H1 (cell line): ENCODE measurements around the gene RADIL. TPM values are rescaled to one million over a fixed set of nuclear protein-coding genes. Genes with fewer than 3 reads are reported as not detected.

Experiments
- CTCF ChIA-PET: fragments of 300-600 bp; sonication (Branson Sonifier 250); formaldehyde crosslinking; loops from one replicate; lab custom pipeline; 2021; ENCODE audit not compliant: partially characterized antibody; lab: Charles Lee
- POLR2A ChIA-PET: fragments of 300-600 bp; sonication (Branson Sonifier 250); formaldehyde crosslinking; loops from one replicate; lab custom pipeline; 2021; ENCODE audit warnings: inconsistent platforms; ENCODE audit not compliant: partially characterized antibody; lab: Charles Lee
- DNase-seq, 2 experiments: peaks; one replicate each; pipeline versions ENCODE4 v3.0.0 to v3.0.0-alpha.2; 2010 to 2022; ENCODE audit warnings: low spot score in 2 of 2, low read depth in 1 of 2, mixed read lengths in 1 of 2
- FAIRE-seq: peaks from 2 replicates; lab custom pipeline; 2011; peaks lifted over from hg19 to GRCh38; lab: Jason Lieb, UNC
- H2AFZ ChIP-seq: 2 replicates; pipeline ENCODE4 v1.8.1; 2012; ENCODE audit warnings: low read length, inconsistent platforms
- H2AK5ac ChIP-seq: 2 replicates; pipeline ENCODE4 v1.6.1; 2013; ENCODE audit warnings: low read depth, low read length
- H2BK120ac ChIP-seq: replicated peaks from 2 replicates; pipeline ENCODE3; 2013; ENCODE audit warnings: low read depth, low read length, inconsistent platforms
- H2BK12ac ChIP-seq: 2 replicates; pipeline ENCODE4 v1.6.1; 2013; ENCODE audit warnings: low read depth, low read length
- H2BK15ac ChIP-seq: 2 replicates; pipeline ENCODE4 v1.6.1; 2013; ENCODE audit warnings: low read length
- H2BK20ac ChIP-seq: 2 replicates; pipeline ENCODE4 v1.6.1; 2013; ENCODE audit warnings: low read length
- H2BK5ac ChIP-seq: 2 replicates; pipeline ENCODE4 v1.6.1; 2013; ENCODE audit warnings: low read depth, low read length
- H3K14ac ChIP-seq: 2 replicates; pipeline ENCODE4 v1.6.1; 2013; ENCODE audit warnings: inconsistent platforms; ENCODE audit not compliant: insufficient read length
- H3K18ac ChIP-seq: 2 replicates; pipeline ENCODE4 v1.6.1; 2013; ENCODE audit warnings: low read length; ENCODE audit errors: extremely low read depth
- H3K23ac ChIP-seq: 2 replicates; pipeline ENCODE4 v1.6.1; 2013; ENCODE audit warnings: inconsistent platforms; ENCODE audit not compliant: insufficient read length
- H3K23me2 ChIP-seq: 2 replicates; pipeline ENCODE4 v1.6.1; 2013; ENCODE audit warnings: low read depth, low read length
- H3K27ac ChIP-seq: 2 replicates; pipeline ENCODE4 v1.6.1; 2011; ENCODE audit warnings: low read depth, low read length, inconsistent platforms
- H3K27me3 ChIP-seq, 4 experiments: replicated peaks in 1 of 4; 1 replicate in 1 of 4; 2 replicates in 3 of 4; pipeline versions ENCODE4 v1.6.1 to v1.8.1; 2011 to 2013; ENCODE audit warnings: low read length in 3 of 4, mild to moderate bottlenecking in 3 of 4, inconsistent platforms in 2 of 4, mixed read lengths in 2 of 4, moderate library complexity in 1 of 4; ENCODE audit not compliant: control insufficient read depth in 3 of 4, insufficient read depth in 3 of 4; ENCODE audit errors: extremely low read depth in 1 of 4
- H3K36me3 ChIP-seq, 4 experiments: 2 replicates each; pipeline versions ENCODE4 v1.6.1 to v1.8.1; 2011 to 2013; ENCODE audit warnings: mild to moderate bottlenecking in 4 of 4, low read length in 3 of 4, moderate library complexity in 2 of 4, control low read depth in 1 of 4, inconsistent platforms in 1 of 4; ENCODE audit not compliant: insufficient read depth in 4 of 4, control insufficient read depth in 2 of 4
- H3K4ac ChIP-seq: replicated peaks from 2 replicates; pipeline ENCODE3; 2013; ENCODE audit warnings: low read length, low read depth, mixed read lengths, inconsistent platforms; ENCODE audit not compliant: insufficient read length
- H3K4me1 ChIP-seq, 4 experiments: replicated peaks in 1 of 4; 1 replicate in 1 of 4; 2 replicates in 3 of 4; pipeline versions ENCODE4 v1.6.1 to v1.8.1; 2011 to 2013; ENCODE audit warnings: low read length in 3 of 4, inconsistent platforms in 2 of 4, mixed read lengths in 1 of 4; ENCODE audit not compliant: insufficient read depth in 4 of 4, control insufficient read depth in 3 of 4
- H3K4me2 ChIP-seq, 2 experiments: 2 replicates each; pipeline versions ENCODE4 v1.6.1 to v1.8.1; 2011 to 2013; ENCODE audit warnings: low read depth in 2 of 2, low read length in 2 of 2, control low read depth in 1 of 2, inconsistent platforms in 1 of 2, mild to moderate bottlenecking in 1 of 2; ENCODE audit not compliant: insufficient read depth in 1 of 2
- H3K4me3 ChIP-seq, 4 experiments: fragments of 200-600, 300-600 bp in 1 of 4; sonication (generic), shearing (Covaris generic), sonication (Bioruptor Twin) in 1 of 4; 2 replicates each; pipeline versions ENCODE4 v1.5.1 to v1.8.1; 2011 to 2016; ENCODE audit warnings: low read length in 4 of 4, low read depth in 3 of 4, control low read depth in 2 of 4, inconsistent platforms in 2 of 4, mild to moderate bottlenecking in 2 of 4, mixed read lengths in 1 of 4, moderate library complexity in 1 of 4; ENCODE audit not compliant: insufficient read depth in 2 of 4; ENCODE audit errors: extremely low read depth in 1 of 4
- H3K56ac ChIP-seq: replicated peaks from 2 replicates; pipeline ENCODE3; 2013; ENCODE audit warnings: low read depth, mild to moderate bottlenecking, mixed read lengths, low read length, inconsistent platforms; ENCODE audit not compliant: insufficient read length
- H3K79me1 ChIP-seq: 2 replicates; pipeline ENCODE4 v1.6.1; 2013; ENCODE audit warnings: low read depth, low read length, control low read depth
- H3K79me2 ChIP-seq, 2 experiments: 2 replicates each; pipeline versions ENCODE4 v1.6.1 to v1.8.1; 2012 to 2013; ENCODE audit warnings: low read length in 2 of 2, mild to moderate bottlenecking in 2 of 2, inconsistent platforms in 1 of 2; ENCODE audit not compliant: insufficient read depth in 2 of 2, control insufficient read depth in 1 of 2
- H3K9ac ChIP-seq, 4 experiments: replicated peaks in 1 of 4; 1 replicate in 1 of 4; 2 replicates in 3 of 4; pipeline versions ENCODE4 v1.6.1 to v1.8.1; 2011 to 2013; ENCODE audit warnings: low read depth in 3 of 4, low read length in 3 of 4, control low read depth in 2 of 4, mild to moderate bottlenecking in 2 of 4, moderate library complexity in 2 of 4, inconsistent platforms in 1 of 4; ENCODE audit errors: extremely low read depth in 1 of 4
- H3K9me3 ChIP-seq, 2 experiments: 2 replicates each; pipeline versions ENCODE4 v1.6.1 to v1.8.1; 2012 to 2013; ENCODE audit warnings: mild to moderate bottlenecking in 2 of 2, moderate library complexity in 2 of 2, control low read depth in 1 of 2, inconsistent platforms in 1 of 2, low read depth in 1 of 2, low read length in 1 of 2, mixed read lengths in 1 of 2; ENCODE audit not compliant: insufficient read depth in 2 of 2
- H4K20me1 ChIP-seq, 2 experiments: replicated peaks in 1 of 2; 2 replicates each; pipeline versions ENCODE3 to v1.8.1; 2011 to 2013; ENCODE audit warnings: inconsistent platforms in 2 of 2, low read length in 2 of 2, mild to moderate bottlenecking in 1 of 2; ENCODE audit not compliant: insufficient read depth in 2 of 2, control insufficient read depth in 1 of 2
- H4K5ac ChIP-seq: 2 replicates; pipeline ENCODE4 v1.6.1; 2013; ENCODE audit warnings: low read length, low read depth, mixed read lengths, inconsistent platforms; ENCODE audit not compliant: insufficient read length
- H4K8ac ChIP-seq: 2 replicates; pipeline ENCODE4 v1.8.0; 2013; ENCODE audit warnings: mild to moderate bottlenecking, moderate library complexity, low read length, inconsistent platforms; ENCODE audit not compliant: insufficient read depth; ENCODE audit errors: extremely low read depth
- H4K91ac ChIP-seq: replicated peaks from 2 replicates; pipeline ENCODE3; 2013; ENCODE audit warnings: low read length, mixed read lengths, inconsistent platforms; ENCODE audit not compliant: insufficient read length
- ATF3 ChIP-seq: IDR thresholded peaks from 2 replicates; pipeline ENCODE4 v1.6.1; 2011; ENCODE audit warnings: low read depth, mild to moderate bottlenecking, low read length; ENCODE audit not compliant: insufficient read depth
- BACH1 ChIP-seq: IDR thresholded peaks from 2 replicates; pipeline ENCODE4 v1.6.1; 2012; ENCODE audit warnings: low read length, improper control_type of control experiment
- GTF2F1 ChIP-seq: IDR thresholded peaks from 2 replicates; pipeline ENCODE4 v1.6.1; 2012; ENCODE audit warnings: low read depth, low read length, improper control_type of control experiment, borderline replicate concordance
- HDAC2 ChIP-seq, 2 experiments: fragments of 300-600 bp in 1 of 2; sonication (generic) in 1 of 2; IDR thresholded peaks; 2 replicates each; pipeline ENCODE4 v1.6.1; 2011 to 2012; ENCODE audit warnings: low read depth in 2 of 2, low read length in 2 of 2, mild to moderate bottlenecking in 2 of 2, moderate library complexity in 2 of 2, borderline replicate concordance in 1 of 2, inconsistent platforms in 1 of 2
- POLR2A ChIP-seq, 2 experiments: IDR thresholded peaks; 1 replicate in 1 of 2; 2 replicates in 1 of 2; pipeline ENCODE4 v1.6.1; 2011; ENCODE audit warnings: low read depth in 2 of 2, low read length in 2 of 2, mild to moderate bottlenecking in 2 of 2; ENCODE audit errors: control extremely low read depth in 1 of 2
- RAD21 ChIP-seq, 2 experiments: IDR thresholded peaks in 1 of 2; conservative IDR thresholded peaks in 1 of 2; 2 replicates each; pipeline ENCODE4 v1.6.1; 2011; ENCODE audit warnings: low read depth in 2 of 2, low read length in 2 of 2, improper control_type of control experiment in 1 of 2, inconsistent platforms in 1 of 2, mild to moderate bottlenecking in 1 of 2, moderate library complexity in 1 of 2
- RXRA ChIP-seq: IDR thresholded peaks from 2 replicates; pipeline ENCODE4 v1.6.1; 2011; ENCODE audit warnings: low read depth, mild to moderate bottlenecking, low read length, moderate library complexity; ENCODE audit not compliant: insufficient read depth
- TAF1 ChIP-seq: IDR thresholded peaks from 2 replicates; pipeline ENCODE4 v1.6.1; 2011; ENCODE audit warnings: mild to moderate bottlenecking, low read depth, low read length
- TAF7 ChIP-seq: optimal IDR thresholded peaks from 2 replicates; pipeline ENCODE3; 2011; ENCODE audit warnings: low read depth, mild to moderate bottlenecking, inconsistent platforms, low read length, moderate library complexity, borderline replicate concordance
- TEAD4 ChIP-seq: IDR thresholded peaks from 2 replicates; pipeline ENCODE4 v1.6.1; 2012; ENCODE audit warnings: low read depth, low read length, inconsistent platforms, mixed read lengths
- YY1 ChIP-seq: IDR thresholded peaks from 2 replicates; pipeline ENCODE4 v1.6.1; 2011; ENCODE audit warnings: low read depth, mild to moderate bottlenecking, low read length
- WGBS, 2 experiments: shearing (Covaris generic) in 1 of 2; methylation state at CpG; one replicate each; pipeline versions ENCODE4 v1.1.6 to v1.1.7; 2013 to 2015; ENCODE audit warnings: low lambda C conversion rate in 2 of 2, mixed read lengths in 2 of 2, inconsistent platforms in 1 of 2, low coverage in 1 of 2, missing lambda C conversion rate in 1 of 2; ENCODE audit not compliant: insufficient replicate concordance in 2 of 2, insufficient coverage in 1 of 2, insufficient read length in 1 of 2; ENCODE audit errors: extremely low coverage in 1 of 2, missing lambda C conversion rate in 1 of 2; 5-methylcytosine and 5-hydroxymethylcytosine counted together
- polyA plus RNA-seq, 7 experiments: library from polyadenylated mRNA; depleted of rRNA in 3 of 7; stranded (reverse) in 5 of 7; unstranded in 2 of 7; fragments of >200 nt in 5 of 7; fragments of 200-250 nt in 2 of 7; gene quantifications; 1 replicate in 5 of 7; 2 replicates in 1 of 7; 4 replicates in 1 of 7; pipeline versions ENCODE4 v1.2.1 to v1.2.3, GENCODE V29; 2011 to 2013; ENCODE audit warnings: missing spikeins in 2 of 7, mixed read lengths in 2 of 7
- total RNA-seq: library from RNA; stranded (reverse); fragmentation: NEBNext Ultra II Directional; extraction: Animal tissue kit (Norgen Biotek cat#: 25700); gene quantifications from 2 replicates; pipeline ENCODE4 v1.2.1, GENCODE V29; 2021

The RADIL gene
- total and polyA plus RNA-seq, 2 of the 8 experiments (the other 6 are each of a cell fraction or from before 2014, with no cell fraction given): 5.0 to 5.4 TPM

- POLR2A ChIA-PET: no interaction called here
- Histone ChIP-seq H4K20me1 (no peaks in the 10 kb centered on the region), H3K14ac (no peak overlapping the region), H3K4ac (no peak overlapping the region), H3K79me2 (no peaks in the 10 kb centered on the region), H2BK5ac (no peak overlapping the region), H4K5ac (no peak overlapping the region), H2AFZ (no peak overlapping the region), H3K23ac (no peak overlapping the region), H3K4me1 (peaks cover 0 to 3% (median 2%) of the 10 kb centered on the region in 4 experiments; a peak in 3 of 7 replicates), H2BK20ac (no peak overlapping the region), H4K91ac (no peak overlapping the region), H3K27me3 (0 out of 7 replicates have a peak, but pooled peaks cover 0 to 2% (median 0%) of the 10 kb centered on the region in 4 experiments), H2BK120ac (no peak overlapping the region), H2BK15ac (no peak overlapping the region), H3K23me2 (peaks cover 3% of the 10 kb centered on the region; the same call in 1 of the 2 replicates), H3K79me1 (no peaks in the 10 kb centered on the region), H4K8ac (no peak overlapping the region), H3K9me3 (no peaks in the 10 kb centered on the region), H3K9ac (no peak overlapping the region), H3K18ac (no peak overlapping the region), H3K4me2 (no peak overlapping the region), H3K36me3 (no peaks in the 10 kb centered on the region; a peak in 1 of 8 replicates), H3K56ac (no peak overlapping the region), H2BK12ac (no peak overlapping the region), H3K4me3 (no peak overlapping the region), H2AK5ac (no peak overlapping the region), H3K27ac (no peak overlapping the region)
- FAIRE-seq (no peak), DNase-seq (no peak)
- CTCF ChIA-PET: interaction anchor here (0.6 kb wide), 1 partner anchor 1721 kb away, joined by 3 read pairs; no protein-coding TSS in a partner anchor
- 88% methylated on average over 7 of the region's 7 CpGs; no CpG with 5 or more reads in 1 of the 2 experiments for WGBS, 2 experiments
- TF ChIP-seq RXRA: no peak
- TF ChIP-seq HDAC2 (IDR thresholded peaks at IDR 0.05; ENCODE audit: borderline replicate concordance in 1 of 2, low read depth in 2 of 2, low read length in 2 of 2): no peak
- TF ChIP-seq POLR2A (IDR thresholded peaks at IDR 0.05; ENCODE audit: control extremely low read depth in 1 of 2, low read depth in 2 of 2, low read length in 2 of 2): no peak
- TF ChIP-seq TEAD4: no peak
- no peak for TF ChIP-seq YY1
- TF ChIP-seq GTF2F1: no peak
- no peak for TF ChIP-seq TAF7
- TF ChIP-seq BACH1: no peak
- TF ChIP-seq ATF3: no peak
- TF ChIP-seq TAF1: no peak
- no peak for TF ChIP-seq RAD21 (IDR thresholded peaks at IDR 0.05 in 1 of 2, conservative IDR thresholded peaks at IDR 0.05 in 1 of 2; ENCODE audit: low read depth in 2 of 2, low read length in 2 of 2)
Measured at GRCh38 chr7:4769761-4770160, 113.8 kb downstream of the RADIL start.
